ENCODE results near the gene TTN.

- TF ChIP-seq POLR2A (IDR thresholded peaks at IDR 0.05; ENCODE audit: low read length) (no peak), GATA1 (IDR thresholded peaks at IDR 0.05; ENCODE audit: low read depth, low read length) (no peak)
Observed at GRCh38 chr2:178811901-178812300, 4.7 kb upstream of the TTN start.

Measured in erythroblast (primary cell).